HEK293 (cell line): ENCODE results near the gene PCDHA11.

Experiments used
- TCF7L2 ChIP-seq: IDR thresholded peaks from 2 replicates; pipeline ENCODE4 v1.6.1; 2011; ENCODE audit warnings: low read depth, mild to moderate bottlenecking, inconsistent platforms, low read length, moderate library complexity, borderline replicate concordance
- YY1 ChIP-seq: fragments of 450-650 bp; formaldehyde crosslinking; IDR thresholded peaks from 2 replicates; pipeline ENCODE4 v1.5.1; 2018; ENCODE audit warnings: missing biosample characterization, missing genetic modification characterization
- ZBTB21 ChIP-seq: fragments of 450-650 bp; formaldehyde crosslinking; IDR thresholded peaks from 2 replicates; pipeline ENCODE4 v1.5.1; 2017; ENCODE audit warnings: missing biosample characterization, missing genetic modification characterization
- ZBTB7A ChIP-seq: fragments of 450-650 bp; formaldehyde crosslinking; IDR thresholded peaks from 2 replicates; pipeline ENCODE4 v1.5.1; 2016; ENCODE audit warnings: low read depth, missing biosample characterization, missing genetic modification characterization
- ZFP37 ChIP-seq: fragments of 450-650 bp; formaldehyde crosslinking; IDR thresholded peaks from 2 replicates; pipeline ENCODE4 v1.5.1; 2016; ENCODE audit warnings: missing biosample characterization, missing genetic modification characterization
- ZNF707 ChIP-seq: fragments of 450-650 bp; formaldehyde crosslinking; IDR thresholded peaks from 2 replicates; pipeline ENCODE4 v1.5.1; 2016; ENCODE audit warnings: missing biosample characterization, missing genetic modification characterization
- ZNF76 ChIP-seq: fragments of 450-650 bp; formaldehyde crosslinking; IDR thresholded peaks from 2 replicates; pipeline ENCODE4; 2016; ENCODE audit warnings: low read depth, missing biosample characterization, missing genetic modification characterization, borderline replicate concordance
- TF ChIP-seq, protein P1 (sequence below): fragments of 450-650 bp; formaldehyde crosslinking; IDR thresholded peaks from 2 replicates; pipeline ENCODE4 v1.5.1; 2016; ENCODE audit warnings: missing biosample characterization, missing genetic modification characterization
- TF ChIP-seq, protein P2 (sequence below): fragments of 450-650 bp; IDR thresholded peaks from 2 replicates; pipeline ENCODE4 v1.5.1; 2018; ENCODE audit warnings: missing biosample characterization, missing genetic modification characterization
- TF ChIP-seq, protein P3 (sequence below): fragments of 450-650 bp; formaldehyde crosslinking; IDR thresholded peaks from 2 replicates; pipeline ENCODE4 v1.5.1; 2017; ENCODE audit warnings: missing biosample characterization, missing genetic modification characterization
- TF ChIP-seq, protein P4 (sequence below): fragments of 450-650 bp; formaldehyde crosslinking; IDR thresholded peaks from 2 replicates; pipeline ENCODE4 v1.5.1; 2016; ENCODE audit warnings: missing biosample characterization, missing genetic modification characterization

DNA sequence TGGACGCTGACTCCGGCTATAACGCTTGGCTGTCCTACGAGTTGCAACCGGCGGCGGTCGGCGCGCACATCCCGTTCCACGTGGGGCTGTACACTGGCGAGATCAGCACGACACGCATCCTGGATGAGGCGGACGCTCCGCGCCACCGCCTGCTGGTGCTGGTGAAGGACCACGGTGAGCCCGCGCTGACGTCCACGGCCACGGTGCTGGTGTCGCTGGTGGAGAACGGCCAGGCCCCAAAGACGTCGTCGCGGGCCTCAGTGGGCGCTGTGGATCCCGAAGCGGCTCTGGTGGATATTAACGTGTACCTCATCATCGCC, 8.5 kb downstream of the PCDHA11 start:
- TF ChIP-seq TCF7L2 (no peak), ZBTB7A (tag by site-specific recombination) (no peak), ZNF707 (tag by site-specific recombination) (no peak), ZNF76 (tag by site-specific recombination) (no peak), ZFP37 (no peak), YY1 (no peak), ZBTB21 (tag by site-specific recombination) (no peak)
- TF ChIP-seq, protein P1, sequence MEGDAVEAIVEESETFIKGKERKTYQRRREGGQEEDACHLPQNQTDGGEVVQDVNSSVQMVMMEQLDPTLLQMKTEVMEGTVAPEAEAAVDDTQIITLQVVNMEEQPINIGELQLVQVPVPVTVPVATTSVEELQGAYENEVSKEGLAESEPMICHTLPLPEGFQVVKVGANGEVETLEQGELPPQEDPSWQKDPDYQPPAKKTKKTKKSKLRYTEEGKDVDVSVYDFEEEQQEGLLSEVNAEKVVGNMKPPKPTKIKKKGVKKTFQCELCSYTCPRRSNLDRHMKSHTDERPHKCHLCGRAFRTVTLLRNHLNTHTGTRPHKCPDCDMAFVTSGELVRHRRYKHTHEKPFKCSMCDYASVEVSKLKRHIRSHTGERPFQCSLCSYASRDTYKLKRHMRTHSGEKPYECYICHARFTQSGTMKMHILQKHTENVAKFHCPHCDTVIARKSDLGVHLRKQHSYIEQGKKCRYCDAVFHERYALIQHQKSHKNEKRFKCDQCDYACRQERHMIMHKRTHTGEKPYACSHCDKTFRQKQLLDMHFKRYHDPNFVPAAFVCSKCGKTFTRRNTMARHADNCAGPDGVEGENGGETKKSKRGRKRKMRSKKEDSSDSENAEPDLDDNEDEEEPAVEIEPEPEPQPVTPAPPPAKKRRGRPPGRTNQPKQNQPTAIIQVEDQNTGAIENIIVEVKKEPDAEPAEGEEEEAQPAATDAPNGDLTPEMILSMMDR (tag by site-specific recombination) = no peak
- TF ChIP-seq, protein P2, sequence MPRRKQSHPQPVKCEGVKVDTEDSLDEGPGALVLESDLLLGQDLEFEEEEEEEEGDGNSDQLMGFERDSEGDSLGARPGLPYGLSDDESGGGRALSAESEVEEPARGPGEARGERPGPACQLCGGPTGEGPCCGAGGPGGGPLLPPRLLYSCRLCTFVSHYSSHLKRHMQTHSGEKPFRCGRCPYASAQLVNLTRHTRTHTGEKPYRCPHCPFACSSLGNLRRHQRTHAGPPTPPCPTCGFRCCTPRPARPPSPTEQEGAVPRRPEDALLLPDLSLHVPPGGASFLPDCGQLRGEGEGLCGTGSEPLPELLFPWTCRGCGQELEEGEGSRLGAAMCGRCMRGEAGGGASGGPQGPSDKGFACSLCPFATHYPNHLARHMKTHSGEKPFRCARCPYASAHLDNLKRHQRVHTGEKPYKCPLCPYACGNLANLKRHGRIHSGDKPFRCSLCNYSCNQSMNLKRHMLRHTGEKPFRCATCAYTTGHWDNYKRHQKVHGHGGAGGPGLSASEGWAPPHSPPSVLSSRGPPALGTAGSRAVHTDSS (tag by site-specific recombination) = no peak
- TF ChIP-seq, protein P3, sequence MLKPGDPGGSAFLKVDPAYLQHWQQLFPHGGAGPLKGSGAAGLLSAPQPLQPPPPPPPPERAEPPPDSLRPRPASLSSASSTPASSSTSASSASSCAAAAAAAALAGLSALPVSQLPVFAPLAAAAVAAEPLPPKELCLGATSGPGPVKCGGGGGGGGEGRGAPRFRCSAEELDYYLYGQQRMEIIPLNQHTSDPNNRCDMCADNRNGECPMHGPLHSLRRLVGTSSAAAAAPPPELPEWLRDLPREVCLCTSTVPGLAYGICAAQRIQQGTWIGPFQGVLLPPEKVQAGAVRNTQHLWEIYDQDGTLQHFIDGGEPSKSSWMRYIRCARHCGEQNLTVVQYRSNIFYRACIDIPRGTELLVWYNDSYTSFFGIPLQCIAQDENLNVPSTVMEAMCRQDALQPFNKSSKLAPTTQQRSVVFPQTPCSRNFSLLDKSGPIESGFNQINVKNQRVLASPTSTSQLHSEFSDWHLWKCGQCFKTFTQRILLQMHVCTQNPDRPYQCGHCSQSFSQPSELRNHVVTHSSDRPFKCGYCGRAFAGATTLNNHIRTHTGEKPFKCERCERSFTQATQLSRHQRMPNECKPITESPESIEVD (tag by site-specific recombination) = no peak
- TF ChIP-seq, protein P4, sequence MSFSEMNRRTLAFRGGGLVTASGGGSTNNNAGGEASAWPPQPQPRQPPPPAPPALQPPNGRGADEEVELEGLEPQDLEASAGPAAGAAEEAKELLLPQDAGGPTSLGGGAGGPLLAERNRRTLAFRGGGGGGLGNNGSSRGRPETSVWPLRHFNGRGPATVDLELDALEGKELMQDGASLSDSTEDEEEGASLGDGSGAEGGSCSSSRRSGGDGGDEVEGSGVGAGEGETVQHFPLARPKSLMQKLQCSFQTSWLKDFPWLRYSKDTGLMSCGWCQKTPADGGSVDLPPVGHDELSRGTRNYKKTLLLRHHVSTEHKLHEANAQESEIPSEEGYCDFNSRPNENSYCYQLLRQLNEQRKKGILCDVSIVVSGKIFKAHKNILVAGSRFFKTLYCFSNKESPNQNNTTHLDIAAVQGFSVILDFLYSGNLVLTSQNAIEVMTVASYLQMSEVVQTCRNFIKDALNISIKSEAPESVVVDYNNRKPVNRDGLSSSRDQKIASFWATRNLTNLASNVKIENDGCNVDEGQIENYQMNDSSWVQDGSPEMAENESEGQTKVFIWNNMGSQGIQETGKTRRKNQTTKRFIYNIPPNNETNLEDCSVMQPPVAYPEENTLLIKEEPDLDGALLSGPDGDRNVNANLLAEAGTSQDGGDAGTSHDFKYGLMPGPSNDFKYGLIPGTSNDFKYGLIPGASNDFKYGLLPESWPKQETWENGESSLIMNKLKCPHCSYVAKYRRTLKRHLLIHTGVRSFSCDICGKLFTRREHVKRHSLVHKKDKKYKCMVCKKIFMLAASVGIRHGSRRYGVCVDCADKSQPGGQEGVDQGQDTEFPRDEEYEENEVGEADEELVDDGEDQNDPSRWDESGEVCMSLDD (tag by site-specific recombination) = no peak
